ENCODE results near the gene LRCH3. TPM values are rescaled to one million over a fixed set of nuclear protein-coding genes. Genes with fewer than 3 reads are reported as not detected.

LRCH3 gene
- total RNA-seq, 4 donors from 2014 or later: 15.0 to 197 (median 23.2) TPM

GRCh38 chr3:197749315-197749600 is 41.8 kb upstream of the LRCH3 start:
- WGBS, 2 donors: 0% methylated on average over 10 to 11 of the region's 18 CpGs
- no peaks in the 10 kb centered on the region for H3K36me3 ChIP-seq
- intact Hi-C loops (cut with DNase I): no loop called here
- TF ChIP-seq POLR2A (IDR thresholded peaks at IDR 0.05) (no peak), CTCF (IDR thresholded peaks at IDR 0.05) (no peak)
- H3K4me3 ChIP-seq: peak overlapping the region; percentile 67 to 94 (median 82)
- DNase-seq: no peak
- no peaks in the 10 kb centered on the region for H3K27me3 ChIP-seq
- H3K9me3 ChIP-seq: no peaks in the 10 kb centered on the region
- peak overlapping the region; percentile 93 to 99 (median 95) for H3K27ac ChIP-seq
- H3K4me1 ChIP-seq: peaks cover 8 to 53% (median 17%) of the 10 kb centered on the region in 3 donors

- WGBS, 2 donors: 0% methylated on average over 5 of the region's 104 CpGs; no CpG with 5 or more reads in 1 of the 2 donors
- Histone ChIP-seq H3K27ac (peak within 1 kb of the TSS; percentile 93 to 99 (median 95)), H3K4me3 (peak within 1 kb of the TSS; percentile 67 to 94 (median 82)), H3K27me3 (no peaks in the 10 kb centered on the region), H3K4me1 (peaks cover 8 to 53% (median 17%) of the 10 kb centered on the region in 3 donors), H3K9me3 (no peaks in the 10 kb centered on the region), H3K36me3 (no peaks in the 10 kb centered on the region)
- peak; percentile 42 for DNase-seq
- TF ChIP-seq CTCF (IDR thresholded peaks at IDR 0.05) (peak in 5 of 6 experiments; percentile 32 to 63 (median 57)), POLR2A (IDR thresholded peaks at IDR 0.05) (peak in 3 of 4 donors; percentile 48 to 91 (median 72))
- intact Hi-C loops (cut with DNase I): no loop called here
These were observed 41.3 kb upstream of the LRCH3 start, which contains the start of gene FYTTD1 for GRCh38 chr3:197749601-197750395. Gene FYTTD1, plus strand, starts transcription at chr3:197749883. Its CDS starts 89 bp downstream, at chr3:197749972.

- peak in 2 of 6 experiments; percentile 17 to 19 for TF ChIP-seq CTCF (IDR thresholded peaks at IDR 0.05)
- peak in 2 of 4 donors; percentile 48 to 50 for TF ChIP-seq POLR2A (IDR thresholded peaks at IDR 0.05)
- H3K27ac ChIP-seq: peak overlapping the region; percentile 93 to 99 (median 95)
- peak overlapping the region; percentile 67 to 94 (median 82) for H3K4me3 ChIP-seq
- 0% methylated on average over 11 of the region's 43 CpGs; no CpG with 5 or more reads in 1 of the 2 donors for WGBS, 2 donors
- no peaks in the 10 kb centered on the region for H3K27me3 ChIP-seq
- peaks cover 8 to 53% (median 17%) of the 10 kb centered on the region in 3 donors for H3K4me1 ChIP-seq
- intact Hi-C loops (cut with DNase I): no loop called here
- no peak for DNase-seq
- H3K36me3 ChIP-seq: no peaks in the 10 kb centered on the region
- H3K9me3 ChIP-seq: no peaks in the 10 kb centered on the region
These were observed 40.6 kb upstream of the LRCH3 start for GRCh38 chr3:197750396-197750831.

- H3K9me3 ChIP-seq: no peaks in the 10 kb centered on the region
- peaks cover 8 to 59% (median 17%) of the 10 kb centered on the region in 3 donors for H3K4me1 ChIP-seq
- H3K4me3 ChIP-seq: peak overlapping the region; percentile 67 to 94 (median 82)
- peak overlapping the region; percentile 93 to 99 (median 95) for H3K27ac ChIP-seq
- no peaks in the 10 kb centered on the region for H3K36me3 ChIP-seq
- no peak for DNase-seq
- intact Hi-C loops (cut with DNase I): no loop called here
- TF ChIP-seq POLR2A (IDR thresholded peaks at IDR 0.05) (peak in 1 of 4 donors; percentile 23), CTCF (IDR thresholded peaks at IDR 0.05) (peak in 1 of 6 experiments; percentile 9)
- WGBS, 2 donors: 1 to 10% methylated on average over 29 to 36 of the region's 36 CpGs
- H3K27me3 ChIP-seq: no peaks in the 10 kb centered on the region
These were observed 40.0 kb upstream of the LRCH3 start for GRCh38 chr3:197750858-197751737.
